ENCODE data around the gene DMRT1.

The DMRT1 gene

GRCh38 chr9:841371-842209 lies at the start of gene DMRT1:
Gene DMRT1, plus strand, starts transcription at chr9:841697. Its CDS starts 142 bp downstream, at chr9:841839.
- H3K4me3 ChIP-seq (ENCODE audit: low read depth, low read length), result no peak within 1 kb of the TSS

GRCh38 chr9:792331-793260 lies 48.9 kb upstream of the DMRT1 start:
- no peak for DNase-seq (ENCODE audit: low read depth)
- H3K4me3 ChIP-seq (ENCODE audit: low read depth, low read length), result no peak overlapping the region
- no peak for TF ChIP-seq CTCF (IDR thresholded peaks at IDR 0.05; ENCODE audit: control insufficient read depth, extremely low read depth, insufficient read depth)

More at GRCh38 chr9:841371-842209, at the start of gene DMRT1:
- DNase-seq (ENCODE audit: low read depth), result no peak
- no peak for TF ChIP-seq CTCF (IDR thresholded peaks at IDR 0.05; ENCODE audit: control insufficient read depth, extremely low read depth, insufficient read depth)

GRCh38 chr9:794386-794785 lies 47.1 kb upstream of the DMRT1 start:
- no peak for TF ChIP-seq CTCF (IDR thresholded peaks at IDR 0.05; ENCODE audit: control insufficient read depth, extremely low read depth, insufficient read depth)
- H3K4me3 ChIP-seq (ENCODE audit: low read depth, low read length), result no peak overlapping the region
- DNase-seq (ENCODE audit: low read depth), result no peak

DNA sequence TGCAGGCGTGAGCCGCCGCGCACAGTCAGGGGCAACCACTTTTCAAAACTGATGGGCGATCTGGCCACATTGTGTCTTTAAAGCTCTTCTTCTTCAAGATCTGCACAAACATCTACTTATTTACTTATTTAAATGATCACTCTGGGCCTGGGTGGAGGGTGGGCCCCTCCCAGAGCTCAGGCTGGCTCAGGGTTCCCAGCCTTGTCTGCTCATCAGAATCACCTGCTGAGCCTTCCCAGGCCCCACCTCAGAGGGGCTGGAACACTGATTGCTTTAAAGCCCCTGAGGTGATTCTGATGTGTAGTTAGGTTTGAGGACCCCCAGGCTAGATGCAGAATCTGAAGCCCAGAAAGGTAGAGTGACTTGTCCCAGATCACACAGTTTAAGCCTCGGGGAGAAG lies 45.6 kb upstream of the DMRT1 start:
- no peak for TF ChIP-seq CTCF (IDR thresholded peaks at IDR 0.05; ENCODE audit: control insufficient read depth, extremely low read depth, insufficient read depth)
- no peak overlapping the region for H3K4me3 ChIP-seq (ENCODE audit: low read depth, low read length)

GRCh38 chr9:800591-801150 lies 40.8 kb upstream of the DMRT1 start:
- no peak for TF ChIP-seq CTCF (IDR thresholded peaks at IDR 0.05; ENCODE audit: control insufficient read depth, extremely low read depth, insufficient read depth)
- no peak for DNase-seq (ENCODE audit: low read depth)
- no peak overlapping the region for H3K4me3 ChIP-seq (ENCODE audit: low read depth, low read length)

More for the DNA sequence above, 45.6 kb upstream of the DMRT1 start:
- no peak for DNase-seq (ENCODE audit: low read depth)

- DNase-seq (ENCODE audit: low read depth), result no peak
- no peak overlapping the region for H3K4me3 ChIP-seq (ENCODE audit: low read depth, low read length)
- no peak for TF ChIP-seq CTCF (IDR thresholded peaks at IDR 0.05; ENCODE audit: control insufficient read depth, extremely low read depth, insufficient read depth)
Observed at GRCh38 chr9:801399-802071, 40.0 kb upstream of the DMRT1 start.
